HepG2 (cell line): ENCODE results near the gene LTA. TPM values are rescaled to one million over a fixed set of nuclear protein-coding genes. Genes with fewer than 3 reads are reported as not detected.

ENCODE experiments used
- GABPB1 ChIP-seq: IDR thresholded peaks from 2 replicates; pipeline ENCODE4 v1.6.1; 2016; ENCODE audit warnings: mild to moderate bottlenecking, missing genetic modification reagents, moderate library complexity, missing compliant biosample characterization
- HNRNPH1 ChIP-seq: fragments of 200-400 bp; formaldehyde crosslinking; optimal IDR thresholded peaks from 2 replicates; pipeline ENCODE3; 2017; ENCODE audit warnings: mild to moderate bottlenecking, low read depth, low read length
- JUN ChIP-seq: sonication (generic); formaldehyde crosslinking; IDR thresholded peaks from 2 replicates; pipeline ENCODE4 v1.4.0; 2020; ENCODE audit warnings: mild to moderate bottlenecking, missing genetic modification reagents
- RARA ChIP-seq: IDR thresholded peaks from 2 replicates; pipeline ENCODE4 v1.6.1; 2016; ENCODE audit warnings: missing genetic modification reagents, missing compliant biosample characterization
- SP2 ChIP-seq: sonication (generic); formaldehyde crosslinking; IDR thresholded peaks from 2 replicates; pipeline ENCODE4 v1.5.1; 2020; ENCODE audit warnings: mild to moderate bottlenecking, missing genetic modification reagents
- TAF1 ChIP-seq: sonication (generic); formaldehyde crosslinking; IDR thresholded peaks from 2 replicates; pipeline ENCODE4 v1.4.0; 2020; ENCODE audit warnings: missing genetic modification reagents
- ZFY ChIP-seq: sonication (generic); formaldehyde crosslinking; IDR thresholded peaks from 2 replicates; pipeline ENCODE4 v1.4.0; 2020; ENCODE audit warnings: missing genetic modification reagents
- ZNF552 ChIP-seq: sonication (generic); formaldehyde crosslinking; IDR thresholded peaks from 2 replicates; pipeline ENCODE4 v1.9.0; 2022; ENCODE audit warnings: missing genetic modification reagents, mild to moderate bottlenecking, borderline replicate concordance
- ZNF569 ChIP-seq: sonication (generic); formaldehyde crosslinking; IDR thresholded peaks from 2 replicates; pipeline ENCODE4 v1.5.0; 2020; ENCODE audit warnings: mild to moderate bottlenecking, missing genetic modification reagents, moderate library complexity, borderline replicate concordance
- ZNF570 ChIP-seq: sonication (generic); formaldehyde crosslinking; IDR thresholded peaks from 2 replicates; pipeline ENCODE4 v1.4.0; 2020; ENCODE audit warnings: mild to moderate bottlenecking, missing genetic modification reagents, borderline replicate concordance
- ZNF660 ChIP-seq: sonication (generic); formaldehyde crosslinking; IDR thresholded peaks from 2 replicates; pipeline ENCODE4 v1.5.1; 2020; ENCODE audit warnings: mild to moderate bottlenecking, low read depth, missing genetic modification reagents, borderline replicate concordance
- ZNF879 ChIP-seq: sonication (generic); formaldehyde crosslinking; IDR thresholded peaks from 2 replicates; pipeline ENCODE4 v1.8.1; 2023; ENCODE audit warnings: missing genetic modification reagents
- polyA plus RNA-seq, 8 experiments: library from polyadenylated mRNA; depleted of rRNA in 3 of 8; stranded (reverse) in 7 of 8; unstranded in 1 of 8; fragments of >200 nt; fragmentation: Illumina TruSeq in 4 of 8; extraction: Trizol in 4 of 8; gene quantifications; 2 replicates each; pipeline versions ENCODE4 v1.2.1 to v1.2.3, GENCODE V29; 2011 to 2016; ENCODE audit warnings: low read depth in 4 of 8, missing spikeins in 1 of 8, mixed read lengths in 1 of 8; ENCODE audit not compliant: insufficient read depth in 1 of 8
- total RNA-seq, 5 experiments: library from RNA; depleted of rRNA; stranded (reverse); fragments of >200 nt; fragmentation: Illumina TruSeq; extraction: Trizol; gene quantifications; 2 replicates each; pipeline ENCODE4 v1.2.3, GENCODE V29; 2016; ENCODE audit warnings: low read depth in 1 of 5
- TF ChIP-seq, protein P1 (sequence below): sonication (generic); formaldehyde crosslinking; IDR thresholded peaks from 2 replicates; pipeline ENCODE4 v1.8.1; 2023; ENCODE audit warnings: mild to moderate bottlenecking, moderate library complexity, missing genetic modification reagents
- TF ChIP-seq, protein P2 (sequence below): sonication (generic); formaldehyde crosslinking; IDR thresholded peaks from 2 replicates; pipeline ENCODE4 v1.4.0; 2020; ENCODE audit warnings: low read depth, mild to moderate bottlenecking, missing genetic modification reagents
- TF ChIP-seq, protein P3 (sequence below): sonication (generic); formaldehyde crosslinking; IDR thresholded peaks from 2 replicates; pipeline ENCODE4 v1.4.0; 2020; ENCODE audit warnings: missing genetic modification reagents
- TF ChIP-seq, protein P4 (sequence below): IDR thresholded peaks from 2 replicates; pipeline ENCODE4 v1.6.1; 2016; ENCODE audit warnings: low read depth, missing genetic modification reagents, missing compliant biosample characterization
- TF ChIP-seq, protein P5 (sequence below): sonication (generic); formaldehyde crosslinking; IDR thresholded peaks from 2 replicates; pipeline ENCODE4 v1.5.0; 2020; ENCODE audit warnings: mild to moderate bottlenecking, missing genetic modification reagents, moderate library complexity

LTA gene
- total and polyA plus RNA-seq, 2 of the 13 experiments (the other 11 are each of a cell fraction or from before 2014, with no cell fraction given) = 0.09 TPM; not detected in 1

DNA sequence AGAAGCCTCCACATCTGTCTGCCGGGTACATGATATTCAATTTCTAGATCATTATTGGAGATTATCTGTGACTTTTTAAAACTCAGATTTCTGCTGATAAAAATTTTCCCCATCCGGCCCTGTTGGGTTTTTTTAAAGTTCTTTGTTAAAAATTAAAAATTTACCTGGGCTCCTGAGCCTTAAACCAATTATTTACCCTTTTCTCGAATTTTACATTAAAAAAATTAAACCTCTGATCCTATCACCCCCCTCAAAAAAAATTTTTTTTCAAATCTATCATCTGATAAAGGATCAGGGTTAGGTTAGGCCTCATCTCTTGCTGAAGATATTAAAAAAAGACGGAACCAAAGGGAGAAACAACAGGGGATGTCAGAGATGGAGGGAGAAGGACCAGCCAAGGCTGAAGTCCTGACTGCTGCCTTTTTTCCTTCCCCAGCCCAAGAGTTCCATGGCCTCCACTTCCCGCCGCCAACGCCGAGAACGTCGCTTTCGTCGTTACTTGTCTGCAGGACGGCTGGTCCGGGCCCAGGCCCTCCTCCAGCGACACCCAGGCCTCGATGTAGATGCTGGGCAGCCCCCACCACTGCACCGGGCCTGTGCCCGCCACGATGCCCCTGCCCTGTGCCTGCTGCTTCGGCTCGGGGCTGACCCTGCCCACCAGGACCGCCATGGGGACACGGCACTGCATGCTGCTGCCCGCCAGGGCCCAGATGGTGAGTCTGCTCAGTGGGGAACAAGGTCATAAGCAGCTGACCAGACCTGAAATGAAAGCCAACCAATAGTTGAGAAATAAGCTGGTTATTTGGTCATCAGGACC is 24.2 kb upstream of the LTA start (continued):
- TF ChIP-seq JUN (CRISPR knock-in tag) = no peak
- no peak for TF ChIP-seq ZNF879
- TF ChIP-seq, protein P1, sequence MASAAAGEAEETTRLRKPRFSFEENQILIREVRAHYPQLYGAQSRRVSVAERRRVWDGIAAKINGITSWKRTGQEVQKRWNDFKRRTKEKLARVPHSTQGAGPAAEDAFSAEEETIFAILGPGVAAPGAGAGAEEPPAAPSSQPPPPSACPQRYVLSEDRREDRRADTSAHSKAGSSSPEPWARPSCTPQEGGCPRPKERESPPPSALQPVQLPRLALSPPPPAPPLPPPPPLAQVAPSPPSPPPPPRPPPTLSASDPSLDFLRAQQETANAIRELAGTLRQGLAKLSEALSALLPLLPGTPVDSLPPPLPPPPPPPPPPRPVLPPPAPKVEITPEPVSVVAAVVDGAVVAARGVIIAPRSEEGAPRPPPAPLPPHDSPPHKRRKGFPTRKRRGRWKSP = no peak
- TF ChIP-seq, protein P2, sequence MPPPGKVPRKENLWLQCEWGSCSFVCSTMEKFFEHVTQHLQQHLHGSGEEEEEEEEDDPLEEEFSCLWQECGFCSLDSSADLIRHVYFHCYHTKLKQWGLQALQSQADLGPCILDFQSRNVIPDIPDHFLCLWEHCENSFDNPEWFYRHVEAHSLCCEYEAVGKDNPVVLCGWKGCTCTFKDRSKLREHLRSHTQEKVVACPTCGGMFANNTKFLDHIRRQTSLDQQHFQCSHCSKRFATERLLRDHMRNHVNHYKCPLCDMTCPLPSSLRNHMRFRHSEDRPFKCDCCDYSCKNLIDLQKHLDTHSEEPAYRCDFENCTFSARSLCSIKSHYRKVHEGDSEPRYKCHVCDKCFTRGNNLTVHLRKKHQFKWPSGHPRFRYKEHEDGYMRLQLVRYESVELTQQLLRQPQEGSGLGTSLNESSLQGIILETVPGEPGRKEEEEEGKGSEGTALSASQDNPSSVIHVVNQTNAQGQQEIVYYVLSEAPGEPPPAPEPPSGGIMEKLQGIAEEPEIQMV (CRISPR knock-in tag) = no peak
- TF ChIP-seq RARA = 0 out of 2 replicates have a peak, but pooled peaks have one; percentile 2
- TF ChIP-seq ZNF570 (CRISPR knock-in tag) = no peak
- no peak for TF ChIP-seq ZNF660 (CRISPR knock-in tag)
- TF ChIP-seq, protein P3, sequence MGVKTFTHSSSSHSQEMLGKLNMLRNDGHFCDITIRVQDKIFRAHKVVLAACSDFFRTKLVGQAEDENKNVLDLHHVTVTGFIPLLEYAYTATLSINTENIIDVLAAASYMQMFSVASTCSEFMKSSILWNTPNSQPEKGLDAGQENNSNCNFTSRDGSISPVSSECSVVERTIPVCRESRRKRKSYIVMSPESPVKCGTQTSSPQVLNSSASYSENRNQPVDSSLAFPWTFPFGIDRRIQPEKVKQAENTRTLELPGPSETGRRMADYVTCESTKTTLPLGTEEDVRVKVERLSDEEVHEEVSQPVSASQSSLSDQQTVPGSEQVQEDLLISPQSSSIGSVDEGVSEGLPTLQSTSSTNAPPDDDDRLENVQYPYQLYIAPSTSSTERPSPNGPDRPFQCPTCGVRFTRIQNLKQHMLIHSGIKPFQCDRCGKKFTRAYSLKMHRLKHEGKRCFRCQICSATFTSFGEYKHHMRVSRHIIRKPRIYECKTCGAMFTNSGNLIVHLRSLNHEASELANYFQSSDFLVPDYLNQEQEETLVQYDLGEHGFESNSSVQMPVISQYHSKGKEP (CRISPR knock-in tag) = no peak
- TF ChIP-seq TAF1 (CRISPR knock-in tag) = 0 out of 2 replicates have a peak, but pooled peaks have one; percentile 33
- no peak for TF ChIP-seq ZNF569
- TF ChIP-seq GABPB1 (CRISPR knock-in tag) = 0 out of 2 replicates have a peak, but pooled peaks have one; percentile 35
- 0 out of 2 replicates have a peak, but pooled peaks have one; percentile 3 for TF ChIP-seq ZFY (CRISPR knock-in tag)
- TF ChIP-seq HNRNPH1 = no peak
- no peak for TF ChIP-seq SP2 (CRISPR knock-in tag)
- TF ChIP-seq ZNF552 = peak; percentile 38; the same call in 1 of the 2 replicates
- TF ChIP-seq, protein P4, sequence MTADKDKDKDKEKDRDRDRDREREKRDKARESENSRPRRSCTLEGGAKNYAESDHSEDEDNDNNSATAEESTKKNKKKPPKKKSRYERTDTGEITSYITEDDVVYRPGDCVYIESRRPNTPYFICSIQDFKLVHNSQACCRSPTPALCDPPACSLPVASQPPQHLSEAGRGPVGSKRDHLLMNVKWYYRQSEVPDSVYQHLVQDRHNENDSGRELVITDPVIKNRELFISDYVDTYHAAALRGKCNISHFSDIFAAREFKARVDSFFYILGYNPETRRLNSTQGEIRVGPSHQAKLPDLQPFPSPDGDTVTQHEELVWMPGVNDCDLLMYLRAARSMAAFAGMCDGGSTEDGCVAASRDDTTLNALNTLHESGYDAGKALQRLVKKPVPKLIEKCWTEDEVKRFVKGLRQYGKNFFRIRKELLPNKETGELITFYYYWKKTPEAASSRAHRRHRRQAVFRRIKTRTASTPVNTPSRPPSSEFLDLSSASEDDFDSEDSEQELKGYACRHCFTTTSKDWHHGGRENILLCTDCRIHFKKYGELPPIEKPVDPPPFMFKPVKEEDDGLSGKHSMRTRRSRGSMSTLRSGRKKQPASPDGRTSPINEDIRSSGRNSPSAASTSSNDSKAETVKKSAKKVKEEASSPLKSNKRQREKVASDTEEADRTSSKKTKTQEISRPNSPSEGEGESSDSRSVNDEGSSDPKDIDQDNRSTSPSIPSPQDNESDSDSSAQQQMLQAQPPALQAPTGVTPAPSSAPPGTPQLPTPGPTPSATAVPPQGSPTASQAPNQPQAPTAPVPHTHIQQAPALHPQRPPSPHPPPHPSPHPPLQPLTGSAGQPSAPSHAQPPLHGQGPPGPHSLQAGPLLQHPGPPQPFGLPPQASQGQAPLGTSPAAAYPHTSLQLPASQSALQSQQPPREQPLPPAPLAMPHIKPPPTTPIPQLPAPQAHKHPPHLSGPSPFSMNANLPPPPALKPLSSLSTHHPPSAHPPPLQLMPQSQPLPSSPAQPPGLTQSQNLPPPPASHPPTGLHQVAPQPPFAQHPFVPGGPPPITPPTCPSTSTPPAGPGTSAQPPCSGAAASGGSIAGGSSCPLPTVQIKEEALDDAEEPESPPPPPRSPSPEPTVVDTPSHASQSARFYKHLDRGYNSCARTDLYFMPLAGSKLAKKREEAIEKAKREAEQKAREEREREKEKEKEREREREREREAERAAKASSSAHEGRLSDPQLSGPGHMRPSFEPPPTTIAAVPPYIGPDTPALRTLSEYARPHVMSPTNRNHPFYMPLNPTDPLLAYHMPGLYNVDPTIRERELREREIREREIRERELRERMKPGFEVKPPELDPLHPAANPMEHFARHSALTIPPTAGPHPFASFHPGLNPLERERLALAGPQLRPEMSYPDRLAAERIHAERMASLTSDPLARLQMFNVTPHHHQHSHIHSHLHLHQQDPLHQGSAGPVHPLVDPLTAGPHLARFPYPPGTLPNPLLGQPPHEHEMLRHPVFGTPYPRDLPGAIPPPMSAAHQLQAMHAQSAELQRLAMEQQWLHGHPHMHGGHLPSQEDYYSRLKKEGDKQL (CRISPR knock-in tag) = 0 out of 2 replicates have a peak, but pooled peaks have one; percentile 6
- TF ChIP-seq, protein P5, sequence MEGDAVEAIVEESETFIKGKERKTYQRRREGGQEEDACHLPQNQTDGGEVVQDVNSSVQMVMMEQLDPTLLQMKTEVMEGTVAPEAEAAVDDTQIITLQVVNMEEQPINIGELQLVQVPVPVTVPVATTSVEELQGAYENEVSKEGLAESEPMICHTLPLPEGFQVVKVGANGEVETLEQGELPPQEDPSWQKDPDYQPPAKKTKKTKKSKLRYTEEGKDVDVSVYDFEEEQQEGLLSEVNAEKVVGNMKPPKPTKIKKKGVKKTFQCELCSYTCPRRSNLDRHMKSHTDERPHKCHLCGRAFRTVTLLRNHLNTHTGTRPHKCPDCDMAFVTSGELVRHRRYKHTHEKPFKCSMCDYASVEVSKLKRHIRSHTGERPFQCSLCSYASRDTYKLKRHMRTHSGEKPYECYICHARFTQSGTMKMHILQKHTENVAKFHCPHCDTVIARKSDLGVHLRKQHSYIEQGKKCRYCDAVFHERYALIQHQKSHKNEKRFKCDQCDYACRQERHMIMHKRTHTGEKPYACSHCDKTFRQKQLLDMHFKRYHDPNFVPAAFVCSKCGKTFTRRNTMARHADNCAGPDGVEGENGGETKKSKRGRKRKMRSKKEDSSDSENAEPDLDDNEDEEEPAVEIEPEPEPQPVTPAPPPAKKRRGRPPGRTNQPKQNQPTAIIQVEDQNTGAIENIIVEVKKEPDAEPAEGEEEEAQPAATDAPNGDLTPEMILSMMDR (CRISPR knock-in tag) = peak; percentile 11; the same call in 1 of the 2 replicates
